BJ (cell line): Measurements from ENCODE around the gene JMJD1C. TPM values are rescaled to one million over a fixed set of nuclear protein-coding genes. Genes with fewer than 3 reads are reported as not detected.

Experiments
- CTCF ChIA-PET: fragments of 350-600 bp; formaldehyde crosslinking; extraction: SDS; loops from one replicate; lab custom pipeline; 2021; ENCODE audit warnings: antibody characterized with exemption, inconsistent platforms; lab: Yijun Ruan, JAX
- POLR2A ChIA-PET: fragments of 300-600 bp; sonication (Branson Sonifier 250); formaldehyde crosslinking; extraction: SDS; loops from one replicate; lab custom pipeline; 2021; ENCODE audit warnings: antibody characterized with exemption; lab: Charles Lee
- DNase-seq: peaks from one replicate; pipeline ENCODE4 v3.0.0-alpha.2; 2011; ENCODE audit warnings: low read depth
- H3K27me3 ChIP-seq: 2 replicates; pipeline ENCODE4 v1.6.0; 2011; ENCODE audit warnings: low read length; ENCODE audit not compliant: control insufficient read depth, insufficient read depth
- H3K36me3 ChIP-seq: 2 replicates; pipeline ENCODE4 v1.5.1; 2011; ENCODE audit warnings: low read length; ENCODE audit not compliant: control insufficient read depth, insufficient read depth
- H3K4me3 ChIP-seq: 2 replicates; pipeline ENCODE4 v1.5.1; 2011; ENCODE audit warnings: low read depth, mild to moderate bottlenecking, control low read depth, low read length
- CTCF ChIP-seq: IDR thresholded peaks from 2 replicates; pipeline ENCODE4 v1.5.1; 2011; ENCODE audit warnings: low read depth, mild to moderate bottlenecking, control low read depth, inconsistent platforms, low read length, moderate library complexity; ENCODE audit not compliant: insufficient read depth
- polyA plus RNA-seq: library from polyadenylated mRNA; depleted of rRNA; stranded (reverse); fragments of >200 nt; gene quantifications from 2 replicates; pipeline ENCODE4 v1.2.3, GENCODE V29; 2011

The JMJD1C gene
- polyA plus RNA-seq, 1 experiment, result 14.2 TPM

- no peak for DNase-seq
- ChIA-PET POLR2A (no interaction called here), CTCF (no interaction called here)
- Histone ChIP-seq H3K4me3 (no peak overlapping the region), H3K27me3 (no peaks in the 10 kb centered on the region), H3K36me3 (no peaks in the 10 kb centered on the region)
- TF ChIP-seq CTCF, result no peak
Observed at GRCh38 chr10:63368365-63368764, 97.4 kb downstream of the JMJD1C start.

GRCh38 chr10:63366933-63367332 is 98.8 kb downstream of the JMJD1C start:
- DNase-seq, result no peak
- ChIA-PET POLR2A (no interaction called here), CTCF (no interaction called here)
- TF ChIP-seq CTCF, result no peak
- Histone ChIP-seq H3K4me3 (no peak overlapping the region), H3K27me3 (no peaks in the 10 kb centered on the region), H3K36me3 (no peaks in the 10 kb centered on the region)

GRCh38 chr10:63365976-63366765 is 99.6 kb downstream of the JMJD1C start:
- no peaks in the 10 kb centered on the region for H3K27me3 ChIP-seq
- CTCF ChIA-PET, result interaction anchor here (1.1 kb wide), 1 partner anchor 25 kb away, joined by 3 read pairs; no protein-coding TSS in a partner anchor
- no peaks in the 10 kb centered on the region for H3K36me3 ChIP-seq
- no peak for TF ChIP-seq CTCF
- no peak overlapping the region for H3K4me3 ChIP-seq
- DNase-seq, result no peak
- POLR2A ChIA-PET, result no interaction called here

- ChIA-PET CTCF (no interaction called here), POLR2A (no interaction called here)
- no peak for TF ChIP-seq CTCF
- Histone ChIP-seq H3K27me3 (no peaks in the 10 kb centered on the region), H3K36me3 (no peaks in the 10 kb centered on the region), H3K4me3 (no peak overlapping the region)
- no peak for DNase-seq
Observed at GRCh38 chr10:63364918-63365317, 100.9 kb downstream of the JMJD1C start.

GRCh38 chr10:63363951-63364350 is 101.8 kb downstream of the JMJD1C start:
- no peak for DNase-seq
- no peaks in the 10 kb centered on the region for H3K36me3 ChIP-seq
- CTCF ChIA-PET, result no interaction called here
- H3K27me3 ChIP-seq, result no peaks in the 10 kb centered on the region
- H3K4me3 ChIP-seq, result no peak overlapping the region
- TF ChIP-seq CTCF, result no peak
- POLR2A ChIA-PET, result no interaction called here
